Activated gamma-delta T cell treated with anti-CD3 and anti-CD28 coated beads, Interleukin-2, amount 50 U/mL, for 16 hours (primary cell): ENCODE data around the gene MACROD2.
"Not testable (repeated sequence)": the region's sequence is repeated elsewhere in the genome, so short reads cannot be mapped to it uniquely, and the experiment has no call there.

ENCODE experiments used
- DNase-seq: peaks from one replicate; pipeline ENCODE4 v3.0.0-alpha.2; 2020; ENCODE audit warnings: low read depth

The MACROD2 gene

GRCh38 chr20:15523400-15523799, 1528.1 kb downstream of the MACROD2 start:
- DNase-seq: no peak

GRCh38 chr20:15528391-15529111, 1533.2 kb downstream of the MACROD2 start:
- no peak for DNase-seq

- DNase-seq: no peak
These were observed 1540.5 kb downstream of the MACROD2 start for GRCh38 chr20:15535863-15536262.

- not testable (repeated sequence) for DNase-seq
These were observed 1541.9 kb downstream of the MACROD2 start for GRCh38 chr20:15537200-15537599.

- no peak for DNase-seq
These were observed 1547.3 kb downstream of the MACROD2 start for GRCh38 chr20:15542655-15543054.

- no peak for DNase-seq
These were observed 1549.4 kb downstream of the MACROD2 start for GRCh38 chr20:15544742-15545141.

- DNase-seq: no peak
These were observed 1551.3 kb downstream of the MACROD2 start for GRCh38 chr20:15546525-15547023.

GRCh38 chr20:15547119-15547518, 1551.8 kb downstream of the MACROD2 start:
- DNase-seq: no peak

GRCh38 chr20:15550116-15550870, 1555.0 kb downstream of the MACROD2 start:
- DNase-seq: no peak

- DNase-seq: no peak
These were observed 1560.6 kb downstream of the MACROD2 start for GRCh38 chr20:15555913-15556312.

GRCh38 chr20:15556869-15557268, 1561.6 kb downstream of the MACROD2 start:
- DNase-seq: no peak

GRCh38 chr20:15561070-15561569, 1565.8 kb downstream of the MACROD2 start:
- DNase-seq: no peak

GRCh38 chr20:15561707-15562404, 1566.5 kb downstream of the MACROD2 start:
- DNase-seq: no peak

GRCh38 chr20:15563836-15564235, 1568.5 kb downstream of the MACROD2 start:
- no peak for DNase-seq

- DNase-seq: no peak
These were observed 1569.7 kb downstream of the MACROD2 start for GRCh38 chr20:15564981-15565380.

- DNase-seq: no peak
These were observed 1570.5 kb downstream of the MACROD2 start for GRCh38 chr20:15565786-15566185.

GRCh38 chr20:15567219-15567618, 1571.9 kb downstream of the MACROD2 start:
- no peak for DNase-seq

GRCh38 chr20:15570156-15570555, 1574.8 kb downstream of the MACROD2 start:
- DNase-seq: no peak

- no peak for DNase-seq
These were observed 1575.7 kb downstream of the MACROD2 start for GRCh38 chr20:15571056-15571455.

- DNase-seq: no peak
These were observed 1579.9 kb downstream of the MACROD2 start for GRCh38 chr20:15575255-15575654.

- DNase-seq: no peak
These were observed 1581.1 kb downstream of the MACROD2 start for GRCh38 chr20:15576411-15576810.

GRCh38 chr20:15578113-15578512, 1582.8 kb downstream of the MACROD2 start:
- DNase-seq: no peak
